Measurements from ENCODE around the gene FIBP.
"Not testable (repeated sequence)": the region's sequence is repeated elsewhere in the genome, so short reads cannot be mapped to it uniquely, and the experiment has no call there.

FIBP gene

DNA sequence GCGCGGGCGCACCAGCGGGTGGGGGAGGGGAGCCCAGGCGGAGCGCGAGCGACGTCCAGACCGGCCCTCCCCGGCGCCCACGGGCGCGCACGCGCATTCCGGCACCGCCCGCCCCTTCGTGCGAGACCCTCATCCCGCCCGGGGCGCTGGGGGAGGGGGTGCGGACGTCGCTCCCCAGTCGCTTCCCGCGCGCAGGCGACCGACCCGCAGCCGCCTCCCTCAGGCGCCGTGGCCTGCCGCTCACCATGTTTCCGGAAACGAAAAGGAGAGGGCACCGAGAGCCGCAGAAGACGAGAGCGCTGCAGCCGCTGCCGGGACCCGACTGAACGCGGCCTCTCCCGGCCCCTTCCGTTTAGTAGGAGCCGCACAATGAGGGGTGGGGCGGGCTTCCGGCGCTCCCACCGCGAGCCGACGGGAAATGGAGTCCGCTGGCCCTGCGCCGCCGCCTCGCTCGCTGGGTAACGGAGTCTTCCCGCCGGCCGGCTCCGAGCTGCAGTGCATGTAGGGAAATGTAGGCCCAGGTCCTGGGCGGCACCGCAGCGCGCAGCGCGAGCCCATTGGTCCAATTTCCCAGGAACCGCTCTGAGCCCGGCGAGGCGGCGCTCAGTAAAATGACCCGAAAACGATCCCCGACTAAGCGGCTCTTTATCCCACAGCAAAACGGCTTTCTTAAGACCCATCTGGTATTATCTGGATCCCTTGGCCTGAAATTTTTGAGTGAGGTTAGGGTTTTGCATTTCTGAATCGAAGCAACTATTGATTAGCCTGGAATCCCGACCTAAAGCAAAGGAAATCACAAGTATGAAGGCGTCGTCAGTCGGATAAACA lies 30.2 kb downstream of the FIBP start, which contains the start of gene CFL1:
Gene CFL1, minus strand, starts transcription at position 328 of the 828 bp plus-strand sequence. Its CDS starts 81 bp downstream, at position 247.
- DNase-seq = peak; percentile 98

DNA sequence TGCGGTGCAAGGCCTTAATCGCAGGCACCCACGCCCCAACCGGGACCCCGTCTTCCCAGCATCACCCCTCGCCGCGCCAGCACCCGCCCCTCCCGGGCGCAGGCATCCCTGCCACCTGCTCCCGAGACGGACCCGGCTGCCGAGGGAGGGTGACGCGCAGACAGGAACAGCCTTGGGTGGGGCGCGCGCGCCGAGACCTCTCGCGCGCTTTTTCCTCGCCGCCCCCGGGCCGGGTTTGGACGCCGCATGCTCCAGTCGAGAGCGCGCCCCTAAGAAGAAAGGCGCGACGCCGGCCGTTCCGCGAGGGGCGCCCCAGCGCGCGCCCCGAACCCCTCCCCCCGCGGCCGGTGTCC lies 30.8 kb downstream of the FIBP start:
- peak; percentile 64 for DNase-seq

DNA sequence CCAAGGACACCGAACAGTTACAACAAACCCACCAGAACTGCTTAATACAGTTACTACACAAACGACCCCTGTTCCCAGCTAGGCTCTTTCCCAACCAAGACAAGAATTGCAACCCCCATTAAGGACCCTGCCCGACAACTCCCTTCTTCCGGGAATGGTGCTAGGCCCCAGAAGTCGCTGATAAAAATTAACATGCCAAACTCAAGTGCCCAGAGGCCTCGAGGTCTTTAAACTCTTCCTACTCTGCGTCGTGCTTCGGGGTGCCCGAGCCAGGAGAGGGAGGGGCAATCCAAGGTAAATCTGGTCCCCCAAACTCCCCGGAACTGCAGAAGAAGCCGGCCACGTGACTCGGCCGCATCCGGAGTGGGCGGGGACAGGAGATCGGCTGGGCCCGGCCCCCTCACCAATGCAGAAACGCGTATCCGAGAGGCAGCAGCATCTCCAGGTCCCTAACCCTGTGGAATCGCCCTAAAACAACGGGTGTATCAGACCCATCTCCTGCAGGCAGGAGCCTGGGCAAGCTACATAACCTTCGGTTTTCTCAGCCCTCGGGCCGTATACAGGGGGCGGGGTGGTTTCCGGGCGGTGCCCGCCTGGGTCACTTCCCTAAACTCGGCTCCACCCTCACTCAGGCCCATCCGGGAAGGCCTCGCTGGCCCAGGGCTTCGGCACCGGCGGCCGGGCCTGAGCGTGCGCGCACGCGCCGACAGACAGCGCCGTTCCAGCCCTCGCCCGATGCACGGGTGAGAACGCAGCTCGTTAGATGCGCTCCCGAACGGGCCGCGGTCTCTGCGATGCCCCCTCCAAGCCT lies 31.4 kb downstream of the FIBP start:
- peak; percentile 86 for DNase-seq

- no peak for DNase-seq
Measured at GRCh38 chr11:65855927-65856363, 32.3 kb downstream of the FIBP start.

DNA sequence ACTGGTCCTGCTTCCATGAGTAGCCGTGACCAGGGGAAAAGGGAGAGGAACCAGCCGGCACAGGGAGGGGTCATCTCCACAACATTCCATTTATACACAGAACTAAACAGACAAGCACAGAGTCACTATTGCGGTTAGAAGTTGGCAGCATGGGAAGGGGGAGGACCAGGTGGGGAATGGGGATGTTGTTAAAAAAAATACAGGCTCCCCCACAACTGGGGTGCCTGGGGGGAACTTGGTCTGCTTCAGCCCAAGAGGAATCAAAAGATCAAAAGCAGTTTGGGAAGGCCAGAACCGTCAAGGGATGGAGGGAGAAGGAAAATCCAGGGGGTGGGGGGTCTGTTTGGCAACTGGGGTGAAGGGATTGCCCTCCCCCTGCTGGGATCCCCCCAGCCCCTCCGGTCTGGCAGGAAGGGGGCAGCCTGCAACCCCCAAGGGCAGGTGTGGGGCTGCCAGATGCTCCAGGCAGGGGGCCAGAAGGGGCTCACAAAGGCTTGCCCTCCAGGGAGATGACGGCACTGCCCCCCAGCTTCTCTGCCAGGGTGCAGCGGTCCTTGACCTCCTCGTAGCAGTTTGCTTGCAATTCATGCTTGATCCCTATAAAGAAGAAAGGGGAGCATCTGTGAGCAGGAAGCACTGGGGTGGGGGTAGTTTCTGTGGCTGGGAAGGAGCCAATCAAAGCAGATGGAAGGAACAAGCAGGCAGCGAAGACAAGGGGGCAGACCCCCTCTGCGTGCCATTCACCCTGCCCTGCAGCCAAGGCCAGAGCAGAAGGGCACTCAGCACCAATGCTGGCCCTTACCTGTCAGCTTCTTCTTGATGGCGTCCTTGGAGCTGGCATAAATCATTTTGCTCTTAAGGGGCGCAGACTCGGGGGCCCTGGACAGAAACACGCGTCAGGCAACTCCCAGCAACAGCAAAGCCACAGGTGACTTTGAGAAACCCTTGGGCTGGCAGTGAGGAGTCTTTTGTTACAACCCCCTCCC lies 33.1 kb downstream of the FIBP start:
- DNase-seq = no peak

GRCh38 chr11:65854161-65854592 lies 34.1 kb downstream of the FIBP start:
- DNase-seq = no peak

- no peak for DNase-seq
Measured at GRCh38 chr11:65853246-65853979, 34.9 kb downstream of the FIBP start.

GRCh38 chr11:65852508-65853245 lies 35.6 kb downstream of the FIBP start:
- no peak for DNase-seq

DNA sequence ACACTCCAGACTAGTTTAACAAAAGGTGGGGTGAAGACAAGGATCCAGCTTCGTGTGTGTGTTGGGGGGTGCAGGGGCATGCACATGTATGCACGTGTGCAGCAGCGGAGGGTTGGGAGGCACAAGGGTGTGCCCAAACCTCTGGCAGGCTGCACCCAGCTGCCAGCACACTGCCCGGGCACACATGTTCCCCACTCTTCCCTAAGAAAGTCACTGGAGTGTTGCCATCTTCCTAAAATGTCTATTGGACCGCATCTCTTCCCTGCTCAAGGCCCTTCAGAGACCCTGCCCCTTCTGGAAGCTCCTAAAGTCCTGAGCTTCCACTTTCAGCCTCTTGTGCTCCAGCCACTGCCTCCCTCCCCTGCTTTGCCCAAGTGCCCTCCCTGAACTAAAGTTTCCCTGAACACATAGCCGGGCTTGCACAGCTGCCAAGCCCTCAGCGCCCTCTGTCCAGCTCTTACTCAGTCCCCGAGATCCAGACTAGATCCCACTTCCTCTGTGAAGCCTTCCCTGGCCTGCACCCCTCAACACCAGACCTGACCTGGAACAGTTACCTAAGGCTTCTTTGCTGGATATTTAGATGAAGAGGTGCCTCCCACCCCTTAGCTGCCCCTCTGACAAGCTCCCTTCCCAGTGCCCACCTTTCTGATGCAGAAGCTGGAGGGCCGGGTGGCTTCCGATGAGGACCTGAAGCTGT lies 36.3 kb downstream of the FIBP start:
- DNase-seq = no peak

GRCh38 chr11:65851083-65851579 lies 37.1 kb downstream of the FIBP start:
- DNase-seq = no peak

DNA sequence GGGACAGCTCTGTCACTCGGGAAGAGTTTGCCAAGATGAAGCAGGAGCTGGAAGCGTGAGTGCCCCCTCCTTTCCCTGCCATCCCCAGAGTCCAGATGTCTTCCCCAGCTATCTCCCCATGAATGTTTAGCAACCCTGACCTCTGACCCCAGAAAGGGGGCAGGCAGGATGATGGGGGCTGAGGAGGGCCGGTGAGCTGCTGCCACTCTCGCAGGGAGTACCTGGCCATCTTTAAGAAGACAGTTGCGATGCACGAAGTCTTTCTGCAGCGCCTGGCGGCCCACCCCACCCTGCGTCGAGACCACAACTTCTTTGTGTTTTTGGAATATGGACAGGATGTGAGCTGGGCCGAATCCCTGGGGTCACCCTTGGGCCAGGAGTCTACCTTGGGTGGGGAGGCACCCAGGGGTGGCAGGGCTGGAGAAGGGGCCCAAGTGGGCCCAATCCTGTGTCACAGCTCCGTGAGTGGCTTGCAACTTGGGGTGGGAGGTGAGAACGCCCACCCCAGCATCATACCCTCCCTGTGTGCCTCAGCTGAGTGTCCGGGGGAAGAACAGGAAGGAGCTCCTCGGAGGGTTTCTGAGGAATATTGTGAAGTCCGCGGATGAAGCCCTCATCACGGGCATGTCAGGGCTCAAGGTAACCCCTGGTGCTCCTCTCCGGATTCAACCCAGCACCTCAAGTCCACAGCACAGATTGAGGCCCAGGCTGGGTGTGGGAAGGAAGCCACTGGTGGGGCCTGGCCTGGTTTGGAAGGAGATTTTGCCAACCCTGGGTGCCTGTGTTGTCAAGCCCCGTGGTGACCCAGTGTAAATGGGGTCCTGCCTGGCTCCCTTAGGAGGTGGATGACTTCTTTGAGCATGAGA lies 37.8 kb downstream of the FIBP start:
- no peak for DNase-seq

DNA sequence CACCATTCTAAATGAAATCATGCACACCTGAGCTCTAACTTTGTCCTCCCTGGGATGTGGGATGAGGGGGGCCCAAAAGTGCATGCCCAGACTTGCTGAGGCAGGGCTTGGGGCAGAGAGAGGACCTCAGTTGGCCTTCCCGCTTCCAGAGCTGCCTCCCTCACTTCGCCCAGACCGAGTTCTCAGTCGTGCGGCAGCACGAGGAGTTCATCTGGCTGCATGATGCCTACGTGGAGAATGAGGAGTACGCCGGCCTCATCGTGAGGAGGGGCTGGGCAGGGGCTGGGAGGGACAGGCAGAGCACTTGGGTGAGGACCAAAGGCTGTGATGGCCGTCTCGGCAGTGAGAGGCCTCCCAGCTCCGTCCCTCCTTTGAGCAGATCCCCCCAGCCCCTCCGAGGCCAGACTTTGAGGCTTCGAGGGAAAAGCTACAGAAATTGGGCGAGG lies 38.5 kb downstream of the FIBP start:
- no peak for DNase-seq

GRCh38 chr11:65849366-65849765 lies 38.9 kb downstream of the FIBP start:
- no peak for DNase-seq

- DNase-seq = not testable (repeated sequence)
Measured at GRCh38 chr11:65848693-65849092, 39.6 kb downstream of the FIBP start.

DNA sequence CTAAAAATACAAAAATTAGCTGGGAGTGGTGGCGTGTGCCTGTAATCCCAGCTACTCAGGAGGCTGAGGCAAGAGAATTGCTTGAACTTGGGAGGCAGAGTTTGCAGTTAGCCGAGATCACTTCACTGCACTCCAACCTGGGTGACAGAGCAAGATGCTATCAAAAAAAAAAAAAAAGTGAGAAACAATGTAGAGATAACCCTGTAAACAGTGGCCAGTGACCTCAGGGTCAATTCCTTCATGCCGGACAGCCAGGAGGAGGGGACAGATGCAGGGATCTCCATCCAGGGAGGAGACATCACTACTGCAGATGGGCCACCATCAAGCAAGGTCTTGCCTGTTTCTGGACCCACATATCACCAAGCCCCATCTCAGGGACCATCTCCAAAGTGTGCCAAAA lies 40.5 kb downstream of the FIBP start:
- no peak for DNase-seq

DNA sequence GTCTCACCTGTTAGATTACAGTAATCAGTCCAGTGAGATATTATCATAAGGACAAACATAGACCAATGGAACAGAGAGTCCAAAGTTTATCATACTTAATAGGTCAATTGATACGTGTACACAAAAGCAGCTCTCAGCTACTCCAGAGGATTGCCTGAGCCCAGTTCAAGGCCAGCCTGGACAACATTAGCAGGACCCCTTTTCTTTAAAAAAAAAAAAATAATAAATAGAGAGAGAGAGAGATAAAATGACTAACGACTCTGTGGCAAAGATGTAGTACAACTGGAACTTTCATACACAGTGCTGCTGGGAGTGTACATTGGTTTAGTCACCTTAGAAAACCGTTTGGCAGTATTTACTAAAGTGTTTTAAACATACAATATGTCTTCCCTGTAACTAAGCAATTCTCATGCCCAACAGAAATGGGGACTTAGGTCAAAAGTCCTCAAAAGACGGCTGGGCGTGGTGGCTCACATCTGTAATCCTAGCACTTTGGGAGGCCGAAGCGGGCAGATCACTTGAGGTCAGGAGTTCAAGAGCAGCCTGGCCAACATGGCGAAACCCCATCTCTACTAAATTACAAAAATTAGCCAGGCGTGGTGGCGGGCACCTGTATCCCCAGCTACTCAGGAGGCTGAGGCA lies 43.9 kb downstream of the FIBP start:
- DNase-seq = no peak

DNA sequence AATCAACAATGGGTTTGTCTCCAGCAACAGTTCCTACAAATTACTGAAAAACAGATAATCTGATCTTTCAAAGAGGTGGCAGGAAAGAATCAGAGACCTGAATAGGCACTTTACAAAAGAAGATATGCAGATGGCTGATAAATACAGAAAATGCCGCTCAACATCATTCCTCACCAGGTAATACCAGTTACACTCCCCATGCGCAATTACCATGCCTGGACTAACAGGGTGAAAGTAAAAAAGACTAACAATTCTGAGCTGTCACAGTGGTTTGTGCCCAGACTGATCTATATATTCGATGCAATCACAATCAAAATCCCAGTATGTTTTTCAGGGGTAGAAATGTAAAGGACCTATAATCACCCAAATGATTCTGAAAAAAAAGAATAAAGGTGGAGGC lies 44.5 kb downstream of the FIBP start:
- DNase-seq = no peak

- DNase-seq = no peak
Measured at GRCh38 chr11:65842144-65842543, 46.1 kb downstream of the FIBP start.

GRCh38 chr11:65834202-65834601 lies 54.1 kb downstream of the FIBP start:
- no peak for DNase-seq
